HepG2 (cell line): ENCODE measurements around the gene INO80B. TPM values are rescaled to one million over a fixed set of nuclear protein-coding genes. Genes with fewer than 3 reads are reported as not detected.

ENCODE experiments used
- AHDC1 ChIP-seq: sonication (generic); formaldehyde crosslinking; IDR thresholded peaks from 2 replicates; pipeline ENCODE4 v1.5.1; 2020; ENCODE audit warnings: mild to moderate bottlenecking, missing genetic modification reagents, borderline replicate concordance
- ASH2L ChIP-seq: fragments of 300-600, 200-600 bp; sonication (generic); IDR thresholded peaks from 2 replicates; pipeline ENCODE4 v1.7.0; 2017; ENCODE audit warnings: low read depth, mild to moderate bottlenecking, moderate library complexity, mixed read lengths, low read length; ENCODE audit not compliant: insufficient read length
- FOXO4 ChIP-seq: sonication (generic); formaldehyde crosslinking; conservative IDR thresholded peaks from 2 replicates; pipeline ENCODE4 v1.8.1; 2023; ENCODE audit warnings: missing genetic modification reagents
- GABPA ChIP-seq, 2 experiments: IDR thresholded peaks; 2 replicates each; pipeline ENCODE4 v1.6.1; 2011 to 2016; ENCODE audit warnings: low read depth in 2 of 2, low read length in 1 of 2, missing biosample characterization in 1 of 2, missing genetic modification characterization in 1 of 2
- HNRNPLL ChIP-seq: fragments of 200-400 bp; formaldehyde crosslinking; IDR thresholded peaks from 2 replicates; pipeline ENCODE4 v1.6.1; 2017; ENCODE audit warnings: mild to moderate bottlenecking, low read depth, low read length; ENCODE audit not compliant: poor library complexity, severe bottlenecking
- NAIF1 ChIP-seq: sonication (generic); formaldehyde crosslinking; IDR thresholded peaks from 2 replicates; pipeline ENCODE4 v1.5.0; 2020; ENCODE audit warnings: mild to moderate bottlenecking, missing genetic modification reagents, borderline replicate concordance
- RXRB ChIP-seq: IDR thresholded peaks from 2 replicates; pipeline ENCODE4 v1.6.1; 2016; ENCODE audit warnings: borderline replicate concordance, missing genetic modification reagents, missing compliant biosample characterization
- SRSF9 ChIP-seq: fragments of 200-400 bp; formaldehyde crosslinking; IDR thresholded peaks from 2 replicates; pipeline ENCODE4 v1.6.1; 2018; ENCODE audit warnings: borderline replicate concordance, mild to moderate bottlenecking, low read depth, low read length; ENCODE audit not compliant: insufficient read depth, poor library complexity, severe bottlenecking
- U2AF1 ChIP-seq: fragments of 200-400 bp; formaldehyde crosslinking; optimal IDR thresholded peaks from 2 replicates; pipeline ENCODE3; 2017; ENCODE audit warnings: mild to moderate bottlenecking, low read depth, low read length
- ZBTB38 ChIP-seq: sonication (generic); formaldehyde crosslinking; IDR thresholded peaks from 2 replicates; pipeline ENCODE4 v1.5.1; 2020; ENCODE audit warnings: mild to moderate bottlenecking, missing genetic modification reagents
- ZFP36 ChIP-seq: fragments of 150-350 bp; IDR thresholded peaks from 2 replicates; pipeline ENCODE4 v1.6.1; 2018; ENCODE audit warnings: borderline replicate concordance, low read length, low read depth; ENCODE audit not compliant: partially characterized antibody
- ZNF30 ChIP-seq: sonication (generic); formaldehyde crosslinking; IDR thresholded peaks from 2 replicates; pipeline ENCODE4 v1.5.0; 2020; ENCODE audit warnings: mild to moderate bottlenecking, missing genetic modification reagents
- ZNF687 ChIP-seq: sonication (generic); formaldehyde crosslinking; IDR thresholded peaks from 2 replicates; pipeline ENCODE4 v1.5.1; 2020; ENCODE audit warnings: mild to moderate bottlenecking, missing genetic modification reagents, moderate library complexity
- polyA plus RNA-seq, 8 experiments: library from polyadenylated mRNA; depleted of rRNA in 3 of 8; stranded (reverse) in 7 of 8; unstranded in 1 of 8; fragments of >200 nt; fragmentation: Illumina TruSeq in 4 of 8; extraction: Trizol in 4 of 8; gene quantifications; 2 replicates each; pipeline versions ENCODE4 v1.2.1 to v1.2.3, GENCODE V29; 2011 to 2016; ENCODE audit warnings: low read depth in 4 of 8, missing spikeins in 1 of 8, mixed read lengths in 1 of 8; ENCODE audit not compliant: insufficient read depth in 1 of 8
- total RNA-seq, 5 experiments: library from RNA; depleted of rRNA; stranded (reverse); fragments of >200 nt; fragmentation: Illumina TruSeq; extraction: Trizol; gene quantifications; 2 replicates each; pipeline ENCODE4 v1.2.3, GENCODE V29; 2016; ENCODE audit warnings: low read depth in 1 of 5

INO80B gene
- total and polyA plus RNA-seq, 2 of the 13 experiments (the other 11 are each of a cell fraction or from before 2014, with no cell fraction given), result 6.2 to 14.5 TPM

DNA sequence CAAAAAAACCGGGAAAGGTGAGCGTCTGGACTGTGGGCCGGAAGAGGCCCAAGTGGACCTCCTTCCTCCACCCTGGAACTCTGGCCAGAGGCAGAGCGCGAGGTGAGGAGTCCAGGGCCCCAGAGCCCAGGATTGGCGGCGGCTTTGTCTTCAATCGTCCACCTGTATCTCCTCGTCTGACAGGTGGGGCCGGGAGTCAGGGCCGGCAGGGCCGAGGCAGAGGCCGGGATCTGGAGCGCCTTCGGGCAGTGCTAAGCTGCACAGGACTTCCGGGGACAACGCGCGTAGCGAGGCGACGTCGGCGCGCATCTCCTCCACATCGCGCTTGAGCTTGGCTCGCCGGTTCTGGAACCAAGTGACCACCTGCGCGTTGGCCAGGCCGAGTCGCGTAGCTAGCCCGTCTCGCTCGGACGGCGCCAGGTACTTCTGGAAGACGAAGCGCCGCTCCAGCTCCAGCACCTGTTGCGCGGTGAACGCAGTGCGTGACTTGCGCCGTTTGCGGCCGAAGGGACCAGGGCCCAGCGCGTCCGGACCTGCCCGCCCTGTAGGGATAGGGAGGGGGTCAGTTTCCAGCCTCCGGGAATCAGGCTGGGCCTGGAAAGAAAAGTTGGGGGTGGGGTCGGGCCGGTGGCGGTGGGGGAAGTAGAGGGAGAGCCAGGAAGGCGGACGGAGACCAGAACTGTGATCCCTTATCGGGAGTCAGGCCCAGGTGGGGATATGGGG is 43.1 kb downstream of the INO80B start (continued):
- TF ChIP-seq GABPA (IDR thresholded peaks at IDR 0.05; ENCODE audit: low read depth, low read length) (no peak), GABPA (CRISPR knock-in tag; IDR thresholded peaks at IDR 0.05; ENCODE audit: low read depth) (peak; percentile 41), FOXO4 (0 out of 2 replicates have a peak, but pooled peaks have one; percentile 67), ZNF30 (CRISPR knock-in tag) (no peak), ASH2L (no peak), U2AF1 (peak; percentile 44), ZBTB38 (peak; percentile 83; the same call in 1 of the 2 replicates), HNRNPLL (peak; percentile 100), RXRB (CRISPR knock-in tag) (no peak), SRSF9 (no peak), ZFP36 (no peak), AHDC1 (CRISPR knock-in tag) (no peak), NAIF1 (CRISPR knock-in tag) (peak; percentile 100), ZNF687 (CRISPR knock-in tag) (peak; percentile 95)
